RWPE1 (cell line): ENCODE results near the gene TSPAN14.

Experiments
- CTCF ChIA-PET: fragments of 350-600 bp; sonication (Branson Sonifier 250); formaldehyde crosslinking; extraction: SDS; loops from one replicate; lab custom pipeline; 2021; lab: Yijun Ruan, JAX
- POLR2A ChIA-PET: fragments of 400-600 bp; formaldehyde crosslinking; extraction: SDS; loops from one replicate; lab custom pipeline; 2020; ENCODE audit warnings: antibody characterized with exemption; ENCODE audit not compliant: low non-redundant PET; lab: Yijun Ruan, JAX
- DNase-seq: peaks from one replicate; pipeline ENCODE4 v3.0.0; 2012; ENCODE audit warnings: low spot score
- H3K27ac ChIP-seq: fragments of 450-650 bp; 2 replicates; pipeline ENCODE4 v1.5.1; 2017
- TF ChIP-seq, protein P1 (sequence below): fragments of 450-650 bp; conservative IDR thresholded peaks from 2 replicates; pipeline ENCODE4 v1.5.1; 2017; ENCODE audit warnings: low read depth, mild to moderate bottlenecking

Gene TSPAN14

GRCh38 chr10:80486785-80487420, 32.8 kb downstream of the TSPAN14 start:
- TF ChIP-seq, protein P1, sequence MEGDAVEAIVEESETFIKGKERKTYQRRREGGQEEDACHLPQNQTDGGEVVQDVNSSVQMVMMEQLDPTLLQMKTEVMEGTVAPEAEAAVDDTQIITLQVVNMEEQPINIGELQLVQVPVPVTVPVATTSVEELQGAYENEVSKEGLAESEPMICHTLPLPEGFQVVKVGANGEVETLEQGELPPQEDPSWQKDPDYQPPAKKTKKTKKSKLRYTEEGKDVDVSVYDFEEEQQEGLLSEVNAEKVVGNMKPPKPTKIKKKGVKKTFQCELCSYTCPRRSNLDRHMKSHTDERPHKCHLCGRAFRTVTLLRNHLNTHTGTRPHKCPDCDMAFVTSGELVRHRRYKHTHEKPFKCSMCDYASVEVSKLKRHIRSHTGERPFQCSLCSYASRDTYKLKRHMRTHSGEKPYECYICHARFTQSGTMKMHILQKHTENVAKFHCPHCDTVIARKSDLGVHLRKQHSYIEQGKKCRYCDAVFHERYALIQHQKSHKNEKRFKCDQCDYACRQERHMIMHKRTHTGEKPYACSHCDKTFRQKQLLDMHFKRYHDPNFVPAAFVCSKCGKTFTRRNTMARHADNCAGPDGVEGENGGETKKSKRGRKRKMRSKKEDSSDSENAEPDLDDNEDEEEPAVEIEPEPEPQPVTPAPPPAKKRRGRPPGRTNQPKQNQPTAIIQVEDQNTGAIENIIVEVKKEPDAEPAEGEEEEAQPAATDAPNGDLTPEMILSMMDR = no peak
- ChIA-PET POLR2A (no interaction called here), CTCF (interaction anchor here (0.7 to 1.9 kb wide), 4 partner anchors 18 to 1503 kb away, joined by 3 to 6 read pairs (median 4); no protein-coding TSS in a partner anchor)
- no peak for DNase-seq
- peak overlapping the region; percentile 55 for H3K27ac ChIP-seq

- TF ChIP-seq, protein P1 = no peak
- DNase-seq = no peak
- CTCF ChIA-PET = interaction anchor here (0.7 to 1.9 kb wide), 3 partner anchors 18 to 43 kb away, joined by 3 to 6 read pairs (median 5); no protein-coding TSS in a partner anchor
- peak overlapping the region; percentile 51 for H3K27ac ChIP-seq
- POLR2A ChIA-PET = no interaction called here
Measured at GRCh38 chr10:80487421-80487785, 33.3 kb downstream of the TSPAN14 start.

- CTCF ChIA-PET = interaction anchor here (0.6 to 1.9 kb wide), 3 partner anchors 18 to 43 kb away, joined by 3 to 6 read pairs (median 5); no protein-coding TSS in a partner anchor
- H3K27ac ChIP-seq = peak overlapping the region; percentile 51
- DNase-seq = no peak
- TF ChIP-seq, protein P1 = no peak
- POLR2A ChIA-PET = no interaction called here
Measured at GRCh38 chr10:80487791-80488538, 33.9 kb downstream of the TSPAN14 start.

- ChIA-PET CTCF (interaction anchor here (0.6 to 1.9 kb wide), 2 partner anchors 17 to 30 kb away, joined by 3 to 5 read pairs; no protein-coding TSS in a partner anchor), POLR2A (no interaction called here)
- peak overlapping the region; percentile 51 for H3K27ac ChIP-seq
Measured at GRCh38 chr10:80488539-80489066, 34.5 kb downstream of the TSPAN14 start.

DNA sequence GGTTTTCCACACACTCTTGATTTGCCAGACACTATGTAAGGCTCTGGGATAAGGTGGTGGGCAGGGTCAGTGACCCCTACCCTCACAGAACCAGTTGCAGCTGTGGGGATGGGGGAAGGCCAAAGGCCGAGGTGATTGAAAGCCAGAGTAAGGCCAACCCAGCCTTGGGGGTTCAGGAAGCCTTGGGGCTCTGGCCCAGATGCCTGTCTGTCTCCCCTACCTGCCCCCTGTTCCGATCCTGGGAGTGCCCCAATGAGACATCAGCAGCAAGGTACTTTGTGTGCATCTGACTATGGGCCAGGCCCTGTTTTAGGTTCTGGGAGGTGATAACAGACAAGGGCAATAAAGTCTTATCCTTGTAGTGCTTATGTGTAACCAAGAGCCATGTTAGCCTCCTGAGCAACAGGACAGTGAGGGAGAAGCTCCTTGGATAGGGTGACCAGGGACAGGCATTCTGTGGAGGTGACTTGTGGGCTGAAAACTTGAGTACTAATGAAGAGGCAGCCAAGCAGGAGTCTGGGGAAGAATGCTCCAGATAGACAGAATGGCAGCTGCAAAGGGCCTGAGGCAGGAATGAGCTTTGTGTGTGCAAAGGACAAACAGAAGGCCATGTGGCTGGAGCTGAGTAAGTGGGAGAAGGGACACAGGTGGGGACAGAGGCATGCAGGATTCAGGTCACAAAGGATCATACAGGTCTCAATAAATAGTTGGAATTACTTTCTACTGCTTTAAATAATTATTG, 35.4 kb downstream of the TSPAN14 start:
- DNase-seq = no peak
- no peak overlapping the region for H3K27ac ChIP-seq
- TF ChIP-seq, protein P1 = no peak
- POLR2A ChIA-PET = no interaction called here
- CTCF ChIA-PET = interaction anchor here (0.6 kb wide), 1 partner anchor 148 kb away, joined by 3 read pairs; no protein-coding TSS in a partner anchor

More at GRCh38 chr10:80488539-80489066, 34.5 kb downstream of the TSPAN14 start:
- DNase-seq = no peak
- TF ChIP-seq, protein P1 = no peak
